Tibial artery (tissue), 4 donors: ENCODE data around the gene DNASE2.

Source experiments
- DNase-seq, 2 donors: peaks; one replicate each; pipeline ENCODE4 v3.0.0-alpha.2; 2019
- H3K27ac ChIP-seq, 2 donors: fragments of 200-600 bp; sonication (generic) in 1 of 2; 1 replicate in 1 of 2; 2 replicates in 1 of 2; pipeline ENCODE4 v1.5.1; 2018 to 2019; ENCODE audit warnings: mild to moderate bottlenecking in 1 of 2
- H3K27me3 ChIP-seq, 2 donors: fragments of 200-600 bp; sonication (generic) in 1 of 2; one replicate each; pipeline versions ENCODE4 v1.5.1 to v1.6.0; 2016 to 2019
- H3K36me3 ChIP-seq, 3 donors: fragments of 200-600 bp; sonication (generic) in 2 of 3; one replicate each; pipeline ENCODE4 v1.5.1; 2016 to 2019; ENCODE audit warnings: mild to moderate bottlenecking in 2 of 3
- H3K4me1 ChIP-seq, 4 donors: fragments of 200-600 bp; sonication (generic) in 2 of 4; 1 replicate in 3 of 4; 2 replicates in 1 of 4; pipeline ENCODE4 v1.5.1; 2016 to 2019
- H3K4me3 ChIP-seq, 2 donors: fragments of 200-600 bp; sonication (generic) in 1 of 2; 1 replicate in 1 of 2; 2 replicates in 1 of 2; pipeline ENCODE4 v1.5.1; 2018 to 2019; ENCODE audit warnings: mild to moderate bottlenecking in 2 of 2
- H3K9me3 ChIP-seq, 3 donors: fragments of 200-600 bp; sonication (generic) in 1 of 3; one replicate each; pipeline ENCODE4 v1.5.1; 2016 to 2019
- CTCF ChIP-seq, 2 experiments: fragments of 200-600 bp in 1 of 2; fragments of 450-650 bp in 1 of 2; IDR thresholded peaks; one replicate each; pipeline ENCODE4 v1.5.1; 2017 to 2019; ENCODE audit warnings: antibody characterized with exemption in 2 of 2, mild to moderate bottlenecking in 1 of 2, moderate library complexity in 1 of 2
- intact Hi-C: fragments of 100-400 bp; cut with DNase I; formaldehyde crosslinking; loops from one replicate; pipeline ENCODE4 v1.15.0; 2023; ENCODE audit warnings: low total_unique reads

The DNASE2 gene

DNA sequence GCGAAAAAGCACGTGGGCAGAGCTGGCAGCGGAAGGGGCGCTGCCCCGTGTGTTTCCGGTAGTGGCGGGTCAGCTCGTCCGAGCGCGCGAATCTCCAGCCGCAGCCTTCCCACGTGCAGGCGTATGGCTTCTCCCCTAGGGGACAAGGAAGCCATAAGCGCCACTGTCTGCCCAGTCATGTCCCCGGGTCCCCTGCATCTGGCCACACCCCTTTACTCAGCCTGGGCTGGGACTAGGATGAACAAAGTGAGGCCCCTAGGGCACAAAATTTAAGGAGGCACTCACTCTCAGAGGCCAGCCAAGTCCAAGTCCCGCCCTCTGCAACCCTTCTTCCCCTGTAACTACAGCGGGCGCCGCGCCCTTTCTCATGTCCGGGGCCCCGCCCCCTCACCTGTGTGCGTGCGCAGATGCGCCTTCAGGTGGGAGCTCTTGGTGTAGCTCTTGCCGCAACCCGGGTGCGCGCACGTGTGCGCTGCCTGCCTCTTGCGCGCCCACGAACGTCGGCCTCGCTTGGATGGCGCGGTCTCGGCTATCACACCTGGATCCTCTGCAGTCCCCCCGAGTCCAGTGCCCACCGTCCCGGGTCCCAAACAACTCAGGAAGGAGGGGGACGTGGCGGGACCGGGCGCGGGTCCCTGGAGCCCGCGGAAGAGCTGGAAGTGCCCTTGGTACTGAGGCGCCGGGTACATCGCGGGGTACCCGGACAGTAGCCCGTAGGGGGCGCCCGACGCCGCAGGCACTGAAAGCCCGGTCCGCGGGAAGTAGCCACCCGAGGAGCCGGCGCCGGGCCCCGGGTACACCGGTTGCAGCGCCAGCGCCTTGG, 3.9 kb upstream of the DNASE2 start:
- peak; percentile 40 to 44 for TF ChIP-seq CTCF (IDR thresholded peaks at IDR 0.05)
- H3K4me1 ChIP-seq = peaks cover 0 to 30% (median 20%) of the 10 kb centered on the region in 4 donors
- peak in 1 of 2 donors; percentile 74 for DNase-seq
- peak overlapping the region; percentile 27 to 44 for H3K4me3 ChIP-seq
- intact Hi-C loops = loop anchor here (5.0 to 10.0 kb wide), 2 partner anchors 60 to 82 kb away; partner anchors contain the start of genes DAND5 and RAD23A
- no peak overlapping the region for H3K27ac ChIP-seq
- H3K9me3 ChIP-seq = peaks cover 0 to 13% (median 5%) of the 10 kb centered on the region in 3 donors
- H3K27me3 ChIP-seq = peaks cover 0 to 40% of the 10 kb centered on the region in 2 donors
- H3K36me3 ChIP-seq = no peaks in the 10 kb centered on the region

DNA sequence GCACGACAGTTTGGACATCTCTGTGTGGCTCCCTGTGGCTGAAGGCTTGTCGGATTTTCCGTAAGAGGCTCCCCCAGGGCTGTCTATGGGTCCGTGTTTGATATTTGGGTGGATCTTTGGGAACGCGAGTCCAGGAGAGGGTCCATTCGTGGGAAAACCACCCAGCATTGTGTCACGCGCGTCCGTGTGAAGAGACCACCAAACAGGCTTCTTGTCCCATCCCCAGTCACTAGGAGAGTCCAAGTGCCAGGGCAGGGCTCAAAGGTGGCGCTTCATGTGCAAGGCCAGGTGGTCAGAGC, 3.3 kb upstream of the DNASE2 start:
- H3K27ac ChIP-seq = no peak overlapping the region
- TF ChIP-seq CTCF (IDR thresholded peaks at IDR 0.05) = no peak
- intact Hi-C loops = loop anchor here (10.0 kb wide), 1 partner anchor 60 kb away; the partner anchor contains the start of gene RAD23A
- peaks cover 0 to 13% (median 5%) of the 10 kb centered on the region in 3 donors for H3K9me3 ChIP-seq
- peak overlapping the region in 1 of 2 donors; percentile 44 for H3K4me3 ChIP-seq
- no peak for DNase-seq
- H3K4me1 ChIP-seq = peaks cover 0 to 33% (median 21%) of the 10 kb centered on the region in 4 donors
- no peaks in the 10 kb centered on the region for H3K36me3 ChIP-seq
- peaks cover 0 to 40% of the 10 kb centered on the region in 2 donors for H3K27me3 ChIP-seq

GRCh38 chr19:12884202-12884601, 3.0 kb upstream of the DNASE2 start:
- no peak for TF ChIP-seq CTCF (IDR thresholded peaks at IDR 0.05)
- Histone ChIP-seq H3K27ac (no peak overlapping the region), H3K4me3 (no peak overlapping the region), H3K27me3 (peaks cover 0 to 40% of the 10 kb centered on the region in 2 donors), H3K4me1 (peaks cover 0 to 33% (median 21%) of the 10 kb centered on the region in 4 donors), H3K36me3 (no peaks in the 10 kb centered on the region), H3K9me3 (peaks cover 0 to 13% (median 5%) of the 10 kb centered on the region in 3 donors)
- intact Hi-C loops = loop anchor here (10.0 kb wide), 1 partner anchor 61 kb away; the partner anchor contains the start of gene RAD23A
- DNase-seq = no peak

DNA sequence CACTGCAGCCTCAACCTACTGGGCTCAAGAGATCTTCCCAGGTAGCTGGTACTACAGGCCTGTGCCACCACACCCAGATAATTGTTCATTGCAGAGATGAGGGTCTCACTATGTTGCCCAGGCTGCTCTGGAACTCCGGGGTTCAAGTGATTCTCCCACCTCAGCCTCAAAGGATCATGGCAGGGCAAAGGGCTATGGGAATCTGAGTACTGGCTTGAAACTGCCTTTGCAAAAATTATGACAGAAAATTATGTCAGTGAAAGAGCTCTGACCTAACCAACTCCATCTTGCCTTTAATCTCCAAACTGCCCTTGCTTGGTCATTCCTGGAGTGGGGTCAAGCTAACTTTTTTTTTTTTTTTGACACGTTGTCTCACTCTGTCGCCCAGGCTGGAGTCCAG, 1.3 kb upstream of the DNASE2 start:
- Histone ChIP-seq H3K4me1 (peaks cover 0 to 33% (median 21%) of the 10 kb centered on the region in 4 donors), H3K36me3 (peaks cover 10 to 13% (median 12%) of the 10 kb centered on the region in 3 donors), H3K4me3 (no peak overlapping the region), H3K9me3 (peaks cover 0 to 13% (median 5%) of the 10 kb centered on the region in 3 donors), H3K27ac (no peak overlapping the region), H3K27me3 (peaks cover 0 to 38% of the 10 kb centered on the region in 2 donors)
- TF ChIP-seq CTCF (IDR thresholded peaks at IDR 0.05) = no peak
- intact Hi-C loops = loop anchor here (10.0 kb wide), 1 partner anchor 62 kb away; the partner anchor contains the start of gene RAD23A
- no peak for DNase-seq

DNA sequence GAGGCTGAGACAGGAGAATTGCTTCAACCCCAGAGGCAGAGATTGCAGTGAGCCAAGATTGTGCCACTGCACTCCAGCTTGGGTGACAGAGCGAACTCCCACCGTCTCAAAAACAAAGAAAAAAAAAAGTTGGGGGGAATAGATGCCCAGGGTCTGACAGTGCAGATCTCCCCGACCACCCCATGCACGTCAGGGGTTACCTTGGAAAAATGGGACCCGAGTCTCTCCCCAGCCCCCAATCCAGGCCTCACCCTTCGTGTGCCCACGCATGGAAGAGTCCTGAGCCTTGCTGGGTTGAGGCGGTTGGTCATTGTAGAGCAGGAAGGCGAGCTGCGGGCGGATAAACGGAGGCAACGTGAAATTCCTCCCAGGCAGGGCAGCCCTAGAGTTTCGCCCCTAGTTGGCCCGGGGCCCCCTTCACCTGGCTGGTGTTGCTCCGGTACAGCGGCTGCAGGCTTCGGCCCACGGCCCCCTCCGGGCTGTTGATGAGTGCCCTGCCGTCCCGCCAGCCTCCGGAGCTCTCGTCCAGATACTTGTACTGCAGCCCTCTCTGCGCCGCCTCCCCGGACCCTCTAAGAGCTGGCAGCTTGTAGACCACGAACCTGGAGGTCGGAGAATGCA, 588 bp downstream of the DNASE2 start:
- intact Hi-C loops = loop anchor here (10.0 kb wide), 1 partner anchor 64 kb away; the partner anchor contains the start of gene RAD23A
- Histone ChIP-seq H3K27ac (peak overlapping the region; percentile 95), H3K27me3 (peaks cover 0 to 19% of the 10 kb centered on the region in 2 donors), H3K4me3 (peak overlapping the region; percentile 77 to 78), H3K36me3 (peaks cover 20 to 32% (median 30%) of the 10 kb centered on the region in 3 donors), H3K4me1 (peaks cover 0 to 28% (median 15%) of the 10 kb centered on the region in 4 donors), H3K9me3 (peaks cover 0 to 13% (median 5%) of the 10 kb centered on the region in 3 donors)
- TF ChIP-seq CTCF (IDR thresholded peaks at IDR 0.05) = no peak
- peak; percentile 35 to 81 for DNase-seq
